Testis (tissue), 3 donors: ENCODE results near the gene OGFOD3. TPM values are rescaled to one million over a fixed set of nuclear protein-coding genes. Genes with fewer than 3 reads are reported as not detected.
"Not testable (repeated sequence)": the region's sequence is repeated elsewhere in the genome, so short reads cannot be mapped to it uniquely, and the experiment has no call there.

Experiments used
- DNase-seq: peaks from one replicate; pipeline ENCODE4 v3.0.0-alpha.2; 2019
- H3K27ac ChIP-seq, 2 donors: fragments of 200-600 bp; sonication (generic); one replicate each; pipeline ENCODE4 v1.5.1; 2019
- H3K27me3 ChIP-seq: fragments of 200-600 bp; sonication (generic); one replicate; pipeline ENCODE4 v1.5.1; 2019
- H3K36me3 ChIP-seq: fragments of 200-600 bp; sonication (generic); one replicate; pipeline ENCODE4 v1.5.1; 2017; ENCODE audit warnings: low read depth; ENCODE audit errors: missing control alignments
- H3K4me1 ChIP-seq: fragments of 200-600 bp; sonication (generic); one replicate; pipeline ENCODE4 v1.5.1; 2019
- H3K4me3 ChIP-seq, 2 donors: fragments of 200-600 bp; sonication (generic); one replicate each; pipeline ENCODE4 v1.5.1; 2017 to 2019
- H3K9me3 ChIP-seq: fragments of 200-600 bp; sonication (generic); one replicate; pipeline ENCODE4 v1.5.1; 2017
- CTCF ChIP-seq, 3 experiments: fragments of 450-650 bp in 2 of 3; fragments of 200-600 bp in 1 of 3; sonication (generic) in 1 of 3; IDR thresholded peaks; one replicate each; pipeline ENCODE4 v1.5.1; 2016 to 2019; ENCODE audit warnings: antibody characterized with exemption in 3 of 3, mild to moderate bottlenecking in 2 of 3, moderate library complexity in 1 of 3
- POLR2A ChIP-seq: fragments of 450-650 bp; IDR thresholded peaks from one replicate; pipeline ENCODE4 v1.6.1; 2017; ENCODE audit warnings: antibody characterized with exemption, mild to moderate bottlenecking, moderate library complexity
- WGBS, 2 donors: methylation state at CpG; one replicate each; pipeline ENCODE4 v1.1.5; 2018; 5-methylcytosine and 5-hydroxymethylcytosine counted together
- intact Hi-C: fragments of 100-400 bp; cut with DNase I; formaldehyde crosslinking; loops from one replicate; pipeline ENCODE4 v1.15.1; 2023; ENCODE audit warnings: low total_unique reads
- polyA plus RNA-seq: library from polyadenylated mRNA; stranded (reverse); fragments of 350-450 nt; fragmentation: Illumina TruSeq; extraction: RNeasy Lipid Tissue Mini Kit (QIAGEN cat#74804); gene quantifications from one replicate; pipeline ENCODE4 v1.2.3, GENCODE V29; 2014; ENCODE audit warnings: low read depth, low replicate concordance; ENCODE audit not compliant: insufficient read depth
- total RNA-seq, 2 donors: library from RNA; depleted of rRNA; stranded (reverse); fragments of >200 nt; gene quantifications; one replicate each; pipeline ENCODE4 v1.2.3, GENCODE V29; 2016

Gene OGFOD3
- total and polyA plus RNA-seq, 3 donors from 2014 or later, result 19.6 to 37.4 (median 28.9) TPM

- Histone ChIP-seq H3K36me3 (no peaks in the 10 kb centered on the region), H3K9me3 (no peaks in the 10 kb centered on the region), H3K4me3 (no peak overlapping the region), H3K27me3 (no peaks in the 10 kb centered on the region), H3K4me1 (peaks cover 10% of the 10 kb centered on the region), H3K27ac (no peak overlapping the region)
- WGBS, 2 donors, result 85 to 90% methylated on average over 9 of the region's 9 CpGs
- intact Hi-C loops, result loop anchor here (10.0 kb wide), 1 partner anchor 61 kb away; the partner anchor contains the start of gene TEX19
- TF ChIP-seq CTCF (IDR thresholded peaks at IDR 0.05), result no peak
- no peak for TF ChIP-seq POLR2A
- DNase-seq, result no peak
Observed at GRCh38 chr17:82415786-82416185, 2.6 kb downstream of the OGFOD3 start.

- TF ChIP-seq CTCF (IDR thresholded peaks at IDR 0.05), result no peak
- no peak for TF ChIP-seq POLR2A
- no peak for DNase-seq
- H3K4me1 ChIP-seq, result peaks cover 10% of the 10 kb centered on the region
- H3K9me3 ChIP-seq, result no peaks in the 10 kb centered on the region
- WGBS, 2 donors, result 78 to 85% methylated on average over 19 to 26 of the region's 26 CpGs
- no peak overlapping the region for H3K4me3 ChIP-seq
- intact Hi-C loops, result loop anchor here (10.0 kb wide), 1 partner anchor 61 kb away; the partner anchor contains the start of gene TEX19
- no peak overlapping the region for H3K27ac ChIP-seq
- H3K36me3 ChIP-seq, result no peaks in the 10 kb centered on the region
- H3K27me3 ChIP-seq, result no peaks in the 10 kb centered on the region
Observed at GRCh38 chr17:82415336-82415735, 3.0 kb downstream of the OGFOD3 start.

- DNase-seq, result peak; percentile 80
- WGBS, 2 donors, result 12 to 16% methylated on average over 37 to 38 of the region's 38 CpGs
- intact Hi-C loops, result loop anchor here (10.0 kb wide), 1 partner anchor 60 kb away; the partner anchor contains the start of gene TEX19
- no peaks in the 10 kb centered on the region for H3K27me3 ChIP-seq
- H3K4me1 ChIP-seq, result peaks cover 10% of the 10 kb centered on the region
- H3K4me3 ChIP-seq, result no peak overlapping the region
- peak; percentile 53 to 75 (median 61) for TF ChIP-seq CTCF (IDR thresholded peaks at IDR 0.05)
- TF ChIP-seq POLR2A, result no peak
- H3K9me3 ChIP-seq, result no peaks in the 10 kb centered on the region
- no peak overlapping the region for H3K27ac ChIP-seq
- no peaks in the 10 kb centered on the region for H3K36me3 ChIP-seq
Observed at GRCh38 chr17:82414548-82415281, 3.7 kb downstream of the OGFOD3 start.

GRCh38 chr17:82412535-82413520 is 5.6 kb downstream of the OGFOD3 start:
- no peak for DNase-seq
- intact Hi-C loops, result loop anchor here (10.0 kb wide), 1 partner anchor 58 kb away; the partner anchor contains the start of gene TEX19
- TF ChIP-seq POLR2A (no peak), CTCF (IDR thresholded peaks at IDR 0.05) (no peak)
- peaks cover 6% of the 10 kb centered on the region for H3K4me1 ChIP-seq
- 58 to 72% methylated on average over 27 to 29 of the region's 29 CpGs for WGBS, 2 donors
- no peak overlapping the region for H3K4me3 ChIP-seq
- no peak overlapping the region for H3K27ac ChIP-seq
- no peaks in the 10 kb centered on the region for H3K9me3 ChIP-seq
- no peaks in the 10 kb centered on the region for H3K36me3 ChIP-seq
- no peaks in the 10 kb centered on the region for H3K27me3 ChIP-seq

- not testable (repeated sequence) for H3K36me3 ChIP-seq, H3K9me3 ChIP-seq, H3K4me1 ChIP-seq, H3K27me3 ChIP-seq, DNase-seq, H3K4me3 ChIP-seq, H3K27ac ChIP-seq
- intact Hi-C loops, result loop anchor here (10.0 kb wide), 1 partner anchor 57 kb away; the partner anchor contains the start of gene TEX19
- 84 to 87% methylated on average over 9 to 16 of the region's 16 CpGs for WGBS, 2 donors
Observed at GRCh38 chr17:82412081-82412480, 6.3 kb downstream of the OGFOD3 start.
